Calu3 (cell line): ENCODE data around the gene SIDT1. TPM values are rescaled to one million over a fixed set of nuclear protein-coding genes. Genes with fewer than 3 reads are reported as not detected.

Experiments used
- BruUV-seq: library from RNA; stranded (reverse); fragments of 400-500 nt; replicated peaks from 2 replicates; lab custom pipeline; 2021; lab: Mats Ljungman, UMichigan
- CTCF ChIA-PET: fragments of 300-600 bp; sonication (Branson Sonifier 250); formaldehyde crosslinking; loops from one replicate; lab custom pipeline; 2022; ENCODE audit warnings: antibody characterized with exemption; lab: Charles Lee
- DNase-seq: peaks from one replicate; pipeline ENCODE4 v3.0.0; 2022
- H3K27ac Mint-ChIP-seq: one replicate; pipeline ENCODE4 v1.8.0; 2022; ENCODE audit warnings: mixed read lengths; ENCODE audit not compliant: unreplicated experiment
- H3K27me3 Mint-ChIP-seq: one replicate; pipeline ENCODE4 v1.8.0; 2022; ENCODE audit warnings: mixed read lengths; ENCODE audit not compliant: unreplicated experiment
- H3K36me3 Mint-ChIP-seq: one replicate; pipeline ENCODE4 v1.8.0; 2022; ENCODE audit warnings: mild to moderate bottlenecking, moderate library complexity, mixed read lengths; ENCODE audit not compliant: insufficient read depth, unreplicated experiment
- H3K4me1 Mint-ChIP-seq: one replicate; pipeline ENCODE4 v1.8.0; 2022; ENCODE audit warnings: mild to moderate bottlenecking, low read depth, mixed read lengths; ENCODE audit not compliant: unreplicated experiment
- H3K4me3 Mint-ChIP-seq: one replicate; pipeline ENCODE4 v1.8.0; 2022; ENCODE audit warnings: mild to moderate bottlenecking, low read depth, moderate library complexity, mixed read lengths; ENCODE audit not compliant: unreplicated experiment
- H3K9me3 Mint-ChIP-seq: one replicate; pipeline ENCODE4 v1.8.0; 2022; ENCODE audit warnings: low read depth, mixed read lengths; ENCODE audit not compliant: unreplicated experiment
- CTCF ChIP-seq: fragments of 200-600 bp; IDR thresholded peaks from one replicate; pipeline ENCODE4 v1.8.0; 2022; ENCODE audit warnings: antibody characterized with exemption; ENCODE audit not compliant: unreplicated experiment
- intact Hi-C: fragments of 100-400 bp; cut with micrococcal nuclease; formaldehyde crosslinking; loops from one replicate; pipeline ENCODE4 v1.10.0; 2022; ENCODE audit not compliant: unreplicated experiment
- total RNA-seq: library from RNA; stranded (reverse); gene quantifications from 2 replicates; pipeline ENCODE4 v1.2.3, GENCODE V29; 2022

Gene SIDT1
- total RNA-seq, 1 experiment from 2014 or later, result 0.87 TPM

- CTCF ChIA-PET, result interaction anchor here (0.6 kb wide), 1 partner anchor 26 kb away, joined by 6 read pairs; no protein-coding TSS in a partner anchor
- H3K36me3 Mint-ChIP-seq, result no peaks in the 10 kb centered on the region
- H3K9me3 Mint-ChIP-seq, result no peaks in the 10 kb centered on the region
- H3K27me3 Mint-ChIP-seq, result peaks cover 44% of the 10 kb centered on the region
- H3K27ac Mint-ChIP-seq, result no peak overlapping the region
- no peak for DNase-seq
- no peaks in the 10 kb centered on the region for H3K4me1 Mint-ChIP-seq
- BruUV-seq, result no TSS peak
- no peak for TF ChIP-seq CTCF
- intact Hi-C loops, result no loop called here
- H3K4me3 Mint-ChIP-seq, result no peak overlapping the region
These were observed 10.4 kb upstream of the SIDT1 start for GRCh38 chr3:113521981-113522380.

GRCh38 chr3:113523241-113523640 is 9.1 kb upstream of the SIDT1 start:
- no TSS peak for BruUV-seq
- Mint-ChIP-seq H3K9me3 (no peaks in the 10 kb centered on the region), H3K4me3 (no peak overlapping the region), H3K27ac (no peak overlapping the region), H3K4me1 (no peaks in the 10 kb centered on the region), H3K27me3 (peaks cover 57% of the 10 kb centered on the region), H3K36me3 (no peaks in the 10 kb centered on the region)
- no peak for DNase-seq
- intact Hi-C loops, result no loop called here
- no peak for TF ChIP-seq CTCF
- CTCF ChIA-PET, result no interaction called here

GRCh38 chr3:113532698-113533533 is 561 bp downstream of the SIDT1 start:
- TF ChIP-seq CTCF, result no peak
- H3K36me3 Mint-ChIP-seq, result peaks cover 15% of the 10 kb centered on the region
- H3K4me3 Mint-ChIP-seq, result peak overlapping the region; percentile 77
- H3K9me3 Mint-ChIP-seq, result no peaks in the 10 kb centered on the region
- no peak overlapping the region for H3K27ac Mint-ChIP-seq
- DNase-seq, result no peak
- intact Hi-C loops, result no loop called here
- CTCF ChIA-PET, result no interaction called here
- H3K27me3 Mint-ChIP-seq, result peaks cover 63% of the 10 kb centered on the region
- H3K4me1 Mint-ChIP-seq, result peaks cover 25% of the 10 kb centered on the region
- BruUV-seq, result no TSS peak

- BruUV-seq, result no TSS peak
- H3K27me3 Mint-ChIP-seq, result peaks cover 57% of the 10 kb centered on the region
- no peak for TF ChIP-seq CTCF
- H3K27ac Mint-ChIP-seq, result no peak overlapping the region
- no peak for DNase-seq
- intact Hi-C loops, result no loop called here
- peaks cover 15% of the 10 kb centered on the region for H3K36me3 Mint-ChIP-seq
- H3K4me3 Mint-ChIP-seq, result peak overlapping the region; percentile 77
- peaks cover 25% of the 10 kb centered on the region for H3K4me1 Mint-ChIP-seq
- no peaks in the 10 kb centered on the region for H3K9me3 Mint-ChIP-seq
- CTCF ChIA-PET, result no interaction called here
These were observed 1.2 kb downstream of the SIDT1 start for GRCh38 chr3:113533534-113533892.
